Left hindlimb (tissue), 1 donor: ENCODE results near the gene LRRTM4.

ENCODE experiments used
- DNase-seq: peaks from one replicate; pipeline ENCODE4 v3.0.0-alpha.2; 2018

Gene LRRTM4

GRCh38 chr2:77469106-77469505 is 53.1 kb downstream of the LRRTM4 start:
- DNase-seq: no peak

GRCh38 chr2:77459840-77460239 is 62.3 kb downstream of the LRRTM4 start:
- no peak for DNase-seq

DNA sequence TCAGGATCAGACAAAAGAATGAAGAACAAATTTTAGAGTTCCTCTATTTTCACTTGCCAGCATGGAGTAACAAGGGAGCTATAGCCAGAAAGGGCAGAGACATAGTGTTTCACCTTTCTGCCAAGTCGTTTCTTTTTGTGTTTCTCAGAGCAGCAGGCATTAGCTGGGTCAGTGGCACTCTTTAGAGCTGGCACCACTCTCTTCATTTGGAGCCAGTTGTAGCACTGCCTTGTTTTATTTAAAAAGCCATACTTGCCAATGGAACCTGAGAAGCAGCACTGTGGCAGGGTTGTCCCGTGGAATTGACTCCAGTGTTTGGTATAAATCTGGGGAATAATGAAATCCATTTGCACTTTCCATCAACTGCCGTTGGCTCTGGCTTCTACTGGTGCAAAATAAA is 64.0 kb downstream of the LRRTM4 start:
- DNase-seq: peak; percentile 25

DNA sequence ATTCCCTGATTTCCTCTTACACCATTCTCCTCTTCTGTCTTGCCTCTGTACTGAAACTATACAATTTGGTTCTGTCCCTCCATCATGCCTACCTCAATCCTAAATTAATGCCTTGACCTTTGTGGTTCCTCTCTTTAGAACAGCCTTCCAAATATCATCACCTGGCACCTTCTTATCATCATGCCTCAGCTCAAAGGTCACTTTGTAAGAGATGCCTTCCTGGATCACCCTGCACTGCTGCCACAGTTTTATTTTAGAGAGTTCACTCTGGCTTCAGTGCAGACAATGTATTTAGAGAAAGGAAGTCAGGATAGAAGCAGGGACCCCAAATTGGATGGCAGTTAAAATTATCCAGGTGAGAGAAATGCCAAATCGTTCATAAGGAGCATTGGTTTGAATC is 64.5 kb downstream of the LRRTM4 start:
- no peak for DNase-seq

DNA sequence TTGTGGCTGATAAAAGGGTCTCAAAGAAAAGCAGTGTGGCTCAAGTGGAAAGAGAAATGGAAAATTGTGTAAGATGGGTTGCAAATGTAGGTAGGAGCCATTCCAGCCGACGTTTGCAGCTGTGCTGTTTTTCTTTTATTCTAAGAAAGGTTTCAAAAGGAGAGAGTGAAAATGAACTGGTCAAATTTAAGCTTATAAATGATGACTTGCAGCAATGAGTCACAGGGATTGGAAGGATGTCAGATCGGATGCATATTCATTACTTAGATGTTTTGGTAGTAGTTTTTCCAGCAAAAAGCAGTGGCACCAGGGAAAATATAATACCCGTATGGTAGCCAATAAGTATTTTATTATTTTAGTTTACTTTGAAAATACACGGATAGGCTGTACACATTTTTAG is 79.1 kb downstream of the LRRTM4 start:
- no peak for DNase-seq

GRCh38 chr2:77434880-77435279 is 87.3 kb downstream of the LRRTM4 start:
- no peak for DNase-seq

DNA sequence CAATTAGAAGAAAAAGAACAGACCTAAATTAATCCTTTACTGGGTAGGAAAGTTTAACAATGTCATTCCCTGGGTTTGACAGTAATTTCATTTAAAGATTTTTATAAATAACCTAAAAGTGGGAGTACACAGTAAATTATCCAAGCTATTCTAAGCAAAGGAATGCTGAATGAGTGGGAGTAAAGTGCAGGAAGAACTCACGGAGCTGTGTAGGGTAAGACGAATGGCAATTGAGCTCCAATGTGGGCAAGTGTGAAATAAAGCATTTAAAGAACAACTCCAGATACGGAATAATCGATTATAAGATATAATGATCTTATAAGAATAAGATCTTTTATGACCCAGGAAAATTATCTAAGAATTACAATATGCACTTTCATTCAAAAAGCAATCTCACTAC is 93.2 kb downstream of the LRRTM4 start:
- DNase-seq: no peak

GRCh38 chr2:77421971-77422370 is 100.2 kb downstream of the LRRTM4 start:
- DNase-seq: no peak

GRCh38 chr2:77418537-77418936 is 103.6 kb downstream of the LRRTM4 start:
- no peak for DNase-seq

DNA sequence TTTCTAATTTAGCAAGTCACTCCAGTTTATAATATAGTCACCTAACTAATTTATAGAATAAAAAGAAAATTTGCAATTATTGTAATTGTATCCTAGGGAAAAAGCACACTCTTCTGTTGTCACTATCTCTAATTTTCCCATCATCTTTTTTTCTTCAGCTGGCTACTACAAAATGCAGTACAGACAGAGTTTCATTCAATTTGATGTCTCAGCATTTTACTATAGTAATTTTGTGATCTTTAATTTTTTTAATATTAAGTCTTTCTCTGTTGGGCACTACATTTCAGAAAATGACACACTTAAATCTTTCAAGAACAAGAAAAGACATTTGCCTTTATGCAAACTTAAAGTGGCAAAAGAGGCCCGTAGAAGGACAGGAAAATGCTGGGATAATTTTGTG is 118.0 kb downstream of the LRRTM4 start:
- no peak for DNase-seq

DNA sequence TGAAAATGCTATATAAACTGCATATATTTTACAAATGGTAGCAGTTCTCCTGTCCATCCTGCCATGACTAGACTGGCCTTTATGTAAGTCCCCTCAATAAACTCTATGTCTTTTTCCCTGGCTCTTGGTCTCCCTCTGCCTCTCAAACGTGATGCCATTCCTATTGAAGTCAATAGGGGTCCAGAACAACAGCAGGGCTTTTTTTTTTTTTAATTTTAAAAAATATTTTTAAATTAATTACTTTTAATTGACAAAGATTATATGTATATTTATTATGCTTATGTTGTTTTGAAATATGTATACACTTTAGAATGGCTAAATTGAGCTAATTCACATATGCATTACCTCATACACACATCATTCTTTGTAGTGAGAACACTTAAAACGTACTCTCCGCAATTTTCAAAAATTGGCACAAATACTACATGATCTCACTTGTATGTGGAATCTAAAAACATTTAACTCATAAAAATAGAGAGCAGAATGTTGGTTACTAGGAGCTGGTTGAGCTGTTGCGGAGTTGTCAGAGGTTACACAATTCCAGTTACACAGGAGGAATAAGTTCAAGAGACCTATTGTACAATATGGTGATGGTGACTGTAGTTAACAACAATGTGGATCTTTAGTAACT is 123.1 kb downstream of the LRRTM4 start:
- DNase-seq: no peak

- no peak for DNase-seq
Observed at GRCh38 chr2:77397763-77398162, 124.4 kb downstream of the LRRTM4 start.

- DNase-seq: no peak
Observed at GRCh38 chr2:77395011-77395410, 127.2 kb downstream of the LRRTM4 start.

DNA sequence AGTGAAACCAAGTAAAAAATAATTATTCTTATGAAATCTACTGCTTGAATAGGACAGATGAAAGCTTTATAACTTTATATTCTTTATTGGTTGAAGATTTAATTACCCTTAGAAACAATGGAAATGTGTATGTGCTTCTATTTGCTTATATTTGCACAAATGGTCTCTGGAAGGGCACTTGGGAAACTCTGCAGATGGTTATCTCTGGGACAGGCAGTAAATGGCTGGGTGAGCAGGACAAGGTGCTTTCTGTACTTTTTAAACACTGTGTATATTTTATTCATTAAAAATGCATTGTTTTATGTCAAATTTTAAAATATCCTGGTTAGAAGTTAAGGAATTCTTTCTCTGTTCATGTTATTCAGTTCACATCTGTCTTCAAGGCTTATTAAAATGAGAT is 131.1 kb downstream of the LRRTM4 start:
- DNase-seq: no peak

DNA sequence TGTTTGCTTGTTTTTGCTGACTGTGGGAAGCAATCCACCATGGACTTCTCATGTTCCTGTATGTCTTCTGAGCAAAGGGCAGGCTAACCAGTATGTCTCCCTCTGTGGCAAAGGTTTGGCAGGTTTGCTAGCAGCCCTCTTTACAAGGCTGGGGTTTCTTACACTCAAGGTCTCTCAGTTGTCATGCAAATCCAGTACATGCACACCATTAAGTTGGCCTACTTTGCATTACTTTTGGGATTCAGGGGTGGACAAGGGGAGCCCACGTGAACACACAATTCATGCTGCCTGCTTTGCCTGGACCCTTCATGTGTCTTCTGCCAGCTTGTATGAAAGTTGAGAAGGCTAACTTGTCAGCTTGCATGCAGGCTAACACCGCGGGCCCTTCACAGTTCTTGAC is 134.9 kb downstream of the LRRTM4 start:
- no peak for DNase-seq

DNA sequence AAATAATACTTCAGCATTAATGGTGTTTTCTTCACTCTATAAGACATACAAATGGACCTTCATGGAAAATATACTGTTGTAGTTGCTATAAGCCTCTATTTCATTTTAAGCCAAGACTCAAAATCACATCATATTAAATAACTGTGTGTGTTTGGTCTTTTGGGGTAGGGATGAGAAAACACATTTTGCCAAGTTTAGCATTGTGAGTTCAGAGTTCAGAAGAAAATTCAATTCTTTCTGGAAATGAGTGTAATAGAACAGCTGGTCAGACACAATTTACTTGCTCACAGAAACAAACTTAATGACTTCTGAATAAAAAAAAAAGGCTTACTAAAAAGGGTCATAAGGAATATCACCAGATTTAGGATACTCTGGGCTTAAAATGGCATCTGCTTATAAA is 149.5 kb downstream of the LRRTM4 start:
- DNase-seq: no peak

DNA sequence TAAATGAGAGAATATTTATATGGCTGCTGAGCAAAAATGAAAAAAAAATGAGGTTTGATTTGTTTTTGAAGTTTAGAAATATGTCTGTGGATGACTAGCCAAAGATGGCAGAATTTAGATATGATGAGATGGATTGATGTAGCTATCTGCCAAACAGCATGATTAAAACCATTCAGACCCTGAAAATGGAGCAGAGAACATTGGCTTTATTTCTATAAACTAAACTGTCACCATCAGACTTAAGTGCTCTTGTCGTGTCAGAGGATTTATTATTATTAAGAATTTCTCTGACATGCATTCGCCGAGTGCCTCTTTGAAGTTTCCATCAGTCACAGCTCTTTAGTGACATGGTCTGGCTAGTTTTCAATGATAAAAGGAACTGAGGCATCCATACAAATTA is 151.7 kb downstream of the LRRTM4 start:
- no peak for DNase-seq

DNA sequence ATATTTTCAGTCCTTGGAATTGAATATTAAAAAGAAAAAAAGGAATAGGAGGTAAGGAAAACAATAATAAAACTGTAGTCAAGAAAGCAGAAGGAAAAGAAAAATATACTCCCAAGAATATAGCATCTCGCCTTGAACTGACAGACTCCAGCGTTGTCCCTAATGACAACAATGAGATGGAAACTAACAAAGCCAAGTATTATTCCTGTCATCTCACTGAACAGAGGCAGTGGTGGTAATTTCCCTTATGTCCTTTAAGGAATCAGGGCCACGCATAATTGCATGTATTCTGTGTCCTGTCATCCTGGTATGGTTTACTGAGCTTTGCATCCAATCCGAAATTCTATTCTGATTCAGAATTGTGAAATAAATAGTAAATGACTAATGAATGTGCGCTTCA is 158.9 kb downstream of the LRRTM4 start:
- no peak for DNase-seq

GRCh38 chr2:77348821-77349220 is 173.4 kb downstream of the LRRTM4 start:
- DNase-seq: no peak

DNA sequence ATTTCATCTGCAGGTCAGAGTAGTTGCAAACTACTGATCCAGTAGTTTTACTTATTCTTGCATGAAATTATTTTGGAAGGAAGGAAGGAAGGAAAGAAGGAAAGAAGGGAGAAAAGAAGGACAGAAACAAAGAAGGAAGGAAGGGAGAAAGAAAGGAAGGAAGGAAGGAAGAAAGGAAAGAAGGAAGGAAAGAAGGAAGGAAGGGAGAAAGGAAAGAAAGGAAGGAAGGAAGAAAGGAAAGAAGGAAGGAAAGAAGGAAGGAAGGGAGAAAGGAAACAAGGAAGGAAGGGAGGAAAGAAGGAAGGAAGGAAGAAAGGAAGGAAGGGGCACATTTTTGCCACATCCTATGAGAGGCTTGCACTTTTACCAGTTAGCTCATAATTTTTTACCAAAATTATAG is 186.2 kb downstream of the LRRTM4 start:
- DNase-seq: no peak

GRCh38 chr2:77328134-77328931 is 193.8 kb downstream of the LRRTM4 start:
- no peak for DNase-seq

GRCh38 chr2:77325395-77325794 is 196.8 kb downstream of the LRRTM4 start:
- no peak for DNase-seq

DNA sequence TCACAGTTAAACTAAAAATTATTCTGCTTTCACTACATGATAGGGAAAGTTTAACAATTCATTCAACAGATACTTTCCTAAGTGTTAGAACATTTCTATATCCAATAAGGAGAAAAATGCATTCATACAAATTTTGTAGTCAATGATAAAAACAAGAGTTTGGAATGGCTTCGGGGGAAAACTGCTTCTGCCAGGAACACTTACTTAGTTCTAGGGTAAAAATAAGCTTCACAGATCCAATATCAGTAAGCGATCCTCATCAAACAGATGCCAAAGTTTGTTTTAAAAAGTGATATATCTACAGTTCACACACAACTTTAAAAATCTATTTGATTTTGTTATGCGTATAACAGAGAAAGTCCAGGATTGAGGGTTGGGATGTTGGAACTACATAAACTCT is 199.7 kb downstream of the LRRTM4 start:
- no peak for DNase-seq

DNA sequence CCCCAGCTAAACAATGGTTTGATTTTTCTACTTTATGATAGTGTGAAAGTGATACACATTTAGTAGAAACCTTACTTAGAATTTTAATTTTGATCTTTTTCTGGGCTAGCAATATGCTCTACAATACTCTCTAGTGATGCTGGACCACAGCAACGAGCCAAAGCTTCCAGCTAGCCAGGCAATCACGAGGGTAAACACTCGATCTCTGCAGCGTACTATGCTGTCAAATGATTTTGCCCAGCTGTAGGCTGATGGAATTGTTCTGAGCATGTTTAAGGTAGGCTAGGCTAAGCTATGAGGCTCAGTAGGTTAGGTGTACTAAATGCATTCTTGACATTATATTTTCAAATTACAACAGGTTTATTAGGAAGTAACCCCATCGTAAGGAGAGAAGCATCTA is 207.5 kb downstream of the LRRTM4 start:
- no peak for DNase-seq

- no peak for DNase-seq
Observed at GRCh38 chr2:77310416-77310815, 211.8 kb downstream of the LRRTM4 start.
